Astrocyte of the cerebellum (primary cell): ENCODE results near the gene RFC2.

ENCODE experiments used
- DNase-seq: peaks from one replicate; pipeline ENCODE4 v3.0.0-alpha.2; 2011; ENCODE audit warnings: low read depth
- H3K4me3 ChIP-seq: 2 replicates; pipeline ENCODE4 v1.5.1; 2011; ENCODE audit warnings: mild to moderate bottlenecking, low read depth, low read length, moderate library complexity
- CTCF ChIP-seq: IDR thresholded peaks from 2 replicates; pipeline ENCODE4 v1.5.1; 2012; ENCODE audit warnings: low read length, low read depth, moderate library complexity, mild to moderate bottlenecking; ENCODE audit errors: missing control alignments
- in situ Hi-C: cut with HindIII; loops from 2 replicates; pipeline ENCODE4 v1.10.0; 2017; ENCODE audit warnings: low sequenced_read_pairs

Gene RFC2

DNA sequence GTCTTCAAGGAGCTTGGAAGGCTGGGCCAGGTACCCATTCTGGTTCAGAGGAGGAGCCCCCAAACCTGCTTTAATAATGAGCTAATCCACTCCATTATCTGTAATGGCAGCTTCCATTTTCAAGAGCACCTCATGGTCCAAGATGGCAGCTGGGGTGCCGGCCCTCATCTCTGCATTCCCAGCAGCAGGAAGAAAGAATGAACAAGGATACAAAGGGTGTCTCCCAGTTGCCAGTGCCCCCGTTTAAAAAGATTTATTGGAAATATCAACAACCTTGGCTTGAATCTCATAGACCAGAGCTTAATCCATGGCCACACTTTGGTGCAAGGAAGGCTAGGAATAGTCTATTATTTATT lies 35.9 kb downstream of the RFC2 start:
- H3K4me3 ChIP-seq = no peak overlapping the region
- TF ChIP-seq CTCF = no peak
- in situ Hi-C loops = no loop called here
- DNase-seq = no peak

GRCh38 chr7:74217455-74218342 lies 36.5 kb downstream of the RFC2 start:
- TF ChIP-seq CTCF = no peak
- H3K4me3 ChIP-seq = no peak overlapping the region
- in situ Hi-C loops = no loop called here
- no peak for DNase-seq

DNA sequence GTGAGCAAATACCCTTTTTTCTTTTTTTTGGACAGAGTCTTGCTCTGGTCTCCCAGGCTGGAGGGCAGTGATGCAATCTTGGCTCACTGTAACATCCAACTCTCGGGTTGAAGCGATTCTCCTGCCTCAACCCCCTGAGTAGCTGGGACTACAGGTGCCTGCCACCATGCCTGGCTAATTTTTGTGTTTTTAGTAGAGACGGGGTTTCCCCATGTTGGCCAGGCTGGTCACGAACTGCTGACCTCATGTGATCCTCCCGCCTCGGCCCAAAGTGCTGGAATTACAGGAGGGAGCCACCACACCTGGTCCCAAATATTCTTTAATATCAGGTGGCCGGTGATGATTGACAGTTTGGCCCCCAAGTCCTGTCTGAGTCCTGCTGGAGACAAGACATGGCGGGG lies 37.8 kb downstream of the RFC2 start:
- in situ Hi-C loops = no loop called here
- TF ChIP-seq CTCF = no peak
- DNase-seq = no peak
- no peak overlapping the region for H3K4me3 ChIP-seq

GRCh38 chr7:74215921-74216320 lies 38.3 kb downstream of the RFC2 start:
- no peak overlapping the region for H3K4me3 ChIP-seq
- in situ Hi-C loops = no loop called here
- TF ChIP-seq CTCF = no peak
- DNase-seq = no peak

DNA sequence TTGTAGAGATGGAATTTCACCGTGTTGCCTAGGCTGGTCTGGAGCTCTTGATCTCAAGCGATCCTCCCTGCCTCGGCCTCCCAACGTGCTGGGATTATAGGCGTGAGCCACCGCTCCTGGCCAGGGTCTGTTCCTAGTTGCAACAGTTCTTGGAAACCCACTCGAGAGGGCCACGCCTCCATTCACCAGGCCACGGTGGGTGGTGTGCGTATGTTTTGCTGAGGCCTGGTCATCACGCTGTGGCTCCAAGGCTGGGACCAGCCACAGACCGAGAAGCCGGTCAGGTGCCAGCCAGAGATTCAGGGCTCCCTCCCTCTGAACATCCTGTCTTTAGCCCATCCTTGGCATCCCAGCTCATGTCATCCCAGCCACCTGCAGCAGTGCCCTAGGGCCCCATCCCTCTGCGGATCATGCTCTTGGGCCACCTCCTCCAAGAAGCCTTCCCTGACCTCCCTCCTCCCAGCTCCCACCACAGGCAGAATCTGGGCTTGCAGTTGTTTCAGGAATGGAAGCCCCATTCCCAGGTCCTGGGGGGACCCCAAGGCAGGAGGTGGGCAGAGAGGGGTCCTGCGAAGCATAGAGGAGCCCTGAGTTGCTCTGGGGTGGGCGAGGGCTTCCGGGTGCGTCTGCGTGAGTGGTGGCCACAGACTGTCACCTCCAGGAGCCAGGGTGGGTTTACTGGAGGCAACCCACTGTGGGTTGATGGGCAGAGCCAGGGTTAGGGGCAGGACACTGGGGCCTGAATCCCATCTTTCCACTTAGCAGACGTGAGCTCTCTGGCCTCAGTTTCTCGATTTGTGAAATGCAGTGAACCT lies 39.2 kb downstream of the RFC2 start:
- in situ Hi-C loops = no loop called here

More for the DNA sequence above, 39.2 kb downstream of the RFC2 start:
- no peak for DNase-seq
- H3K4me3 ChIP-seq = no peak overlapping the region
- TF ChIP-seq CTCF = no peak
